Ishikawa (cell line): ENCODE data around the gene CDH23.

Experiments
- CEBPB ChIP-seq: IDR thresholded peaks from 2 replicates; pipeline ENCODE4 v1.6.1; 2012
- CREB1 ChIP-seq: IDR thresholded peaks from 2 replicates; pipeline ENCODE4 v1.6.1; 2012; ENCODE audit warnings: low read depth
- EGR1 ChIP-seq: IDR thresholded peaks from 2 replicates; pipeline ENCODE4 v1.6.1; 2012
- EP300 ChIP-seq: IDR thresholded peaks from 2 replicates; pipeline ENCODE4 v1.6.1; 2012; ENCODE audit warnings: borderline replicate concordance
- FOXM1 ChIP-seq: IDR thresholded peaks from 2 replicates; pipeline ENCODE4 v1.6.1; 2012; ENCODE audit warnings: low read depth, borderline replicate concordance
- NFIC ChIP-seq: IDR thresholded peaks from 2 replicates; pipeline ENCODE4 v1.6.1; 2012
- RAD21 ChIP-seq: IDR thresholded peaks from 2 replicates; pipeline ENCODE4 v1.6.1; 2012; ENCODE audit warnings: low read depth
- TAF1 ChIP-seq: IDR thresholded peaks from 2 replicates; pipeline ENCODE4 v1.6.1; 2012; ENCODE audit warnings: low read depth, mild to moderate bottlenecking
- TCF12 ChIP-seq: IDR thresholded peaks from 2 replicates; pipeline ENCODE4 v1.6.1; 2012; ENCODE audit warnings: low read depth
- TEAD4 ChIP-seq: IDR thresholded peaks from 2 replicates; pipeline ENCODE4 v1.6.1; 2012
- YY1 ChIP-seq: IDR thresholded peaks from 2 replicates; pipeline ENCODE4 v1.6.1; 2012; ENCODE audit warnings: low read depth
- ZBTB7A ChIP-seq: IDR thresholded peaks from 2 replicates; pipeline ENCODE4 v1.6.1; 2012; ENCODE audit warnings: low read depth
- TF ChIP-seq, protein P1 (sequence below): IDR thresholded peaks from 2 replicates; pipeline ENCODE4 v1.6.1; 2012; ENCODE audit warnings: low read depth, mild to moderate bottlenecking
- TF ChIP-seq, protein P2 (sequence below): IDR thresholded peaks from 2 replicates; pipeline ENCODE4 v1.6.1; 2012
- TF ChIP-seq, protein P3 (sequence below): IDR thresholded peaks from 2 replicates; pipeline ENCODE4 v1.6.1; 2012

Gene CDH23

DNA sequence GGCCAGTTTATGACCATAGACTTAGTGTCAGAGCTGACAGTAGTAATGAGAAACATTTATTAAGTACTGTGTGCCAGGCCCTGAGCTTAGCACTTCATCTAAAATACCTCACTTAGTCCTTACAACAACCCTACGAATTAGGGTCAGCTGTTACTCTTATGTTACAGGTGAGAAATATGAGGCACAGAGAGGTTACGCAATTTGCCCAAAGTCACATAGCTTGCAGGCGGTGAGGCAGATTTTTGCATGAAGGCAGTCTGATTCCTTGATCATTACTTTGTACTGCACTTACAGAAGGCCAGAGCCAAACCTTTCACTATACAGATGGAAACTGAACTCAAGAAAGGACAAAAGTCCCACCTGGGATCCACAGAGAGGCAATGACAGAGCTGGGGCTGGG lies 10.2 kb downstream of the CDH23 start:
- TF ChIP-seq CEBPB: peak; percentile 95
- no peak for TF ChIP-seq NFIC

DNA sequence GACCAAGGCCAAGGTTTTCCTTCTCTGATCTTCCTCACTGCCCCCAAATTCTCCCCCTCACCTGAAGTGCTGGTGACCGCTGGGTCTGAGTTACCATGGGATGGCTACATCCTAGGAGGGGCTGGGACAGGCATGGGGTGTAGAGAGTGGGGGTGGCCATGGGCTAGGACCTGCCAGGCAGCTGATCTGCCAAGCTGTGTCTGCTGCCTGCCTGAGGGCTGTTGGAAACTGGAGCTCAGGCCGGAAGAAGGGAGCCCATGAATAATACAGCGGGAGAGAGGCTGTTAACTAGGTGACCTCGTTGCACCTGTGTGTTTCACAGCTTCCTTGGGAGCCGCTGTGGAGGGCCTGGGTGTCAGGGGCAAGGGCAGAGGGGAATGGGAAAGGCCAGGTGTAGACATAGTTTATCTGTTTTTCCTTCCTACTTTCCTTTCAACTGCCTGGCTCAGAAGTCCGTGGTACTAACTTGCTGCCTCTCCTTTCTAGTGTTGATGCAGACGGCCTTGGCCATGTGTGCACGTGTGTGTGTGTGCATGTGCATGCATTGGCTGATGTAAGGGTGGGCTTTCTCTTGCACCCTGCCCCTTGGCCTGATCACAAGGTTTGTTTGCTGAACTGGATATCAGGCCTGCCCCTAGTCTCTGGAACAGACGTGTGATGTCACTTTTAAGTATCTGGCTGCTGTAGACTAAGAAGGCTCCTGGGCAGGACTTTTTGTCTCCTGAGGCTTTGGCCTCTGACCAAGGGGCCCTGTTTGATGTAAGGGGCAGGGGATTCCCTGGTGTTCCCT lies 11.9 kb downstream of the CDH23 start:
- TF ChIP-seq CEBPB: no peak
- no peak for TF ChIP-seq TEAD4
- TF ChIP-seq, protein P1, sequence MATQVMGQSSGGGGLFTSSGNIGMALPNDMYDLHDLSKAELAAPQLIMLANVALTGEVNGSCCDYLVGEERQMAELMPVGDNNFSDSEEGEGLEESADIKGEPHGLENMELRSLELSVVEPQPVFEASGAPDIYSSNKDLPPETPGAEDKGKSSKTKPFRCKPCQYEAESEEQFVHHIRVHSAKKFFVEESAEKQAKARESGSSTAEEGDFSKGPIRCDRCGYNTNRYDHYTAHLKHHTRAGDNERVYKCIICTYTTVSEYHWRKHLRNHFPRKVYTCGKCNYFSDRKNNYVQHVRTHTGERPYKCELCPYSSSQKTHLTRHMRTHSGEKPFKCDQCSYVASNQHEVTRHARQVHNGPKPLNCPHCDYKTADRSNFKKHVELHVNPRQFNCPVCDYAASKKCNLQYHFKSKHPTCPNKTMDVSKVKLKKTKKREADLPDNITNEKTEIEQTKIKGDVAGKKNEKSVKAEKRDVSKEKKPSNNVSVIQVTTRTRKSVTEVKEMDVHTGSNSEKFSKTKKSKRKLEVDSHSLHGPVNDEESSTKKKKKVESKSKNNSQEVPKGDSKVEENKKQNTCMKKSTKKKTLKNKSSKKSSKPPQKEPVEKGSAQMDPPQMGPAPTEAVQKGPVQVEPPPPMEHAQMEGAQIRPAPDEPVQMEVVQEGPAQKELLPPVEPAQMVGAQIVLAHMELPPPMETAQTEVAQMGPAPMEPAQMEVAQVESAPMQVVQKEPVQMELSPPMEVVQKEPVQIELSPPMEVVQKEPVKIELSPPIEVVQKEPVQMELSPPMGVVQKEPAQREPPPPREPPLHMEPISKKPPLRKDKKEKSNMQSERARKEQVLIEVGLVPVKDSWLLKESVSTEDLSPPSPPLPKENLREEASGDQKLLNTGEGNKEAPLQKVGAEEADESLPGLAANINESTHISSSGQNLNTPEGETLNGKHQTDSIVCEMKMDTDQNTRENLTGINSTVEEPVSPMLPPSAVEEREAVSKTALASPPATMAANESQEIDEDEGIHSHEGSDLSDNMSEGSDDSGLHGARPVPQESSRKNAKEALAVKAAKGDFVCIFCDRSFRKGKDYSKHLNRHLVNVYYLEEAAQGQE: no peak
- TF ChIP-seq EGR1: no peak
- TF ChIP-seq TAF1: no peak
- TF ChIP-seq, protein P2, sequence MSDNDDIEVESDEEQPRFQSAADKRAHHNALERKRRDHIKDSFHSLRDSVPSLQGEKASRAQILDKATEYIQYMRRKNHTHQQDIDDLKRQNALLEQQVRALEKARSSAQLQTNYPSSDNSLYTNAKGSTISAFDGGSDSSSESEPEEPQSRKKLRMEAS: no peak
- no peak for TF ChIP-seq EP300

DNA sequence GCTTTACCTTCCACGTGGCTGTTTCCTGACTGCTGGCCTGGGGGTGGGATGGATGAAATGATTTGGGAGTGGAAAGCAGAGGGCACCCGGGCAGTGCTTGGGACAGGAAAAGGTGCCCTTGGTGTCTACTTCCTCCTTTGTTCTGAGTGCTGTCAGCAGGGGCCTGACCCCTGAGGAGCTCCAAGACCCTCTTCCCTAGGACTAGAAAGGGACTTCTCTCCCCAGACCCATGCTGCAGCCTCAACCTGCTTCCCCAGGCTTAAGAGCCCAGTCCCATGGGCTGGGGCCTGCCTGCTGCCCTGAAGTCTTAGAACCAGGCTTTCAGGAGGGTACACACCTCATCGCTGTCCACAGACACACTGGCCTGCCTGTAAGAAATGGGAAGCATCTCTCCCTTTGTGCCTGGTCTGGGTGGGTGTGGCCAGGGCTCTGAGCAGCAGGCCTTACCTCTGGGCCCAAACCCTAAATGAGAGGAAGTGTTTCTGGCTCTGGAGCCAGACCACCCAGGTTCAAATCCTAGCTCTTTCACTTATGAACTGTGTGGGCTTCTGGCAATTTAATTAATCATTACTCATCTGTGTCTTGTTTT lies 12.9 kb downstream of the CDH23 start:
- TF ChIP-seq EP300: no peak
- no peak for TF ChIP-seq EGR1
- no peak for TF ChIP-seq ZBTB7A
- no peak for TF ChIP-seq TAF1
- no peak for TF ChIP-seq YY1
- TF ChIP-seq, protein P3, sequence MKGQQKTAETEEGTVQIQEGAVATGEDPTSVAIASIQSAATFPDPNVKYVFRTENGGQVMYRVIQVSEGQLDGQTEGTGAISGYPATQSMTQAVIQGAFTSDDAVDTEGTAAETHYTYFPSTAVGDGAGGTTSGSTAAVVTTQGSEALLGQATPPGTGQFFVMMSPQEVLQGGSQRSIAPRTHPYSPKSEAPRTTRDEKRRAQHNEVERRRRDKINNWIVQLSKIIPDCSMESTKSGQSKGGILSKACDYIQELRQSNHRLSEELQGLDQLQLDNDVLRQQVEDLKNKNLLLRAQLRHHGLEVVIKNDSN: no peak
- TF ChIP-seq TEAD4: no peak
- TF ChIP-seq CEBPB: no peak
- TF ChIP-seq FOXM1: no peak
- TF ChIP-seq CREB1: no peak
- TF ChIP-seq NFIC: no peak
- TF ChIP-seq, protein P1: no peak
- TF ChIP-seq TCF12: no peak
- no peak for TF ChIP-seq RAD21
- TF ChIP-seq, protein P2: no peak

DNA sequence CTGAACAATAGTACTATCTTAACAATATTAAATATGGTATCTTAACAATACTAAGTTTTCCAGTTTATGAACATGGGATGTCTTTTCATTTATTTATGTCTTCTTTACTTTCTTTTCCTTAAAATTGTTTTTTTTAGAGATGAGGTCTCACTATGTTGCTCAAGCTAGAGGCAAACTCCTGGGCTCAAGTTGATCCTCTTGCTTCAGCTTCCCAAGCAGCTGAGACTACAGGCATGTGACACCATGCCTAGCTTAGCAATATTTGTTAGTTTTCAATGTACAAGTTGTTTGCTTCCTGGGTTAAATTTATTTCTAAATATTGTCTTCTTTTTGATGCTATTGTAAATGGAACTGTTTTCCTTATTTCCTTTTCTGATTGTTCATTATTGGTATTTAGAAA lies 16.9 kb downstream of the CDH23 start:
- TF ChIP-seq CREB1: no peak
- TF ChIP-seq, protein P2: no peak
- TF ChIP-seq, protein P1: no peak
- TF ChIP-seq EGR1: no peak
- no peak for TF ChIP-seq ZBTB7A
- TF ChIP-seq FOXM1: no peak
- TF ChIP-seq TAF1: no peak
- TF ChIP-seq EP300: no peak
- no peak for TF ChIP-seq NFIC
- no peak for TF ChIP-seq TCF12
- no peak for TF ChIP-seq RAD21
- TF ChIP-seq CEBPB: no peak
- no peak for TF ChIP-seq TEAD4
- TF ChIP-seq, protein P3: no peak
- no peak for TF ChIP-seq YY1
